H1 (cell line): Measurements from ENCODE around the gene DUSP9. TPM values are rescaled to one million over a fixed set of nuclear protein-coding genes. Genes with fewer than 3 reads are reported as not detected.

Experiments used
- CTCF ChIA-PET: fragments of 300-600 bp; sonication (Branson Sonifier 250); formaldehyde crosslinking; loops from one replicate; lab custom pipeline; 2021; ENCODE audit not compliant: partially characterized antibody; lab: Charles Lee
- POLR2A ChIA-PET: fragments of 300-600 bp; sonication (Branson Sonifier 250); formaldehyde crosslinking; loops from one replicate; lab custom pipeline; 2021; ENCODE audit warnings: inconsistent platforms; ENCODE audit not compliant: partially characterized antibody; lab: Charles Lee
- DNase-seq, 2 experiments: peaks; one replicate each; pipeline versions ENCODE4 v3.0.0 to v3.0.0-alpha.2; 2010 to 2022; ENCODE audit warnings: low spot score in 2 of 2, low read depth in 1 of 2, mixed read lengths in 1 of 2
- FAIRE-seq: peaks from 2 replicates; lab custom pipeline; 2011; peaks lifted over from hg19 to GRCh38; lab: Jason Lieb, UNC
- H2AFZ ChIP-seq: 2 replicates; pipeline ENCODE4 v1.8.1; 2012; ENCODE audit warnings: low read length, inconsistent platforms
- H2AK5ac ChIP-seq: 2 replicates; pipeline ENCODE4 v1.6.1; 2013; ENCODE audit warnings: low read depth, low read length
- H2BK120ac ChIP-seq: replicated peaks from 2 replicates; pipeline ENCODE3; 2013; ENCODE audit warnings: low read depth, low read length, inconsistent platforms
- H2BK12ac ChIP-seq: 2 replicates; pipeline ENCODE4 v1.6.1; 2013; ENCODE audit warnings: low read depth, low read length
- H2BK15ac ChIP-seq: 2 replicates; pipeline ENCODE4 v1.6.1; 2013; ENCODE audit warnings: low read length
- H2BK20ac ChIP-seq: 2 replicates; pipeline ENCODE4 v1.6.1; 2013; ENCODE audit warnings: low read length
- H2BK5ac ChIP-seq: 2 replicates; pipeline ENCODE4 v1.6.1; 2013; ENCODE audit warnings: low read depth, low read length
- H3K14ac ChIP-seq: 2 replicates; pipeline ENCODE4 v1.6.1; 2013; ENCODE audit warnings: inconsistent platforms; ENCODE audit not compliant: insufficient read length
- H3K18ac ChIP-seq: 2 replicates; pipeline ENCODE4 v1.6.1; 2013; ENCODE audit warnings: low read length; ENCODE audit errors: extremely low read depth
- H3K23ac ChIP-seq: 2 replicates; pipeline ENCODE4 v1.6.1; 2013; ENCODE audit warnings: inconsistent platforms; ENCODE audit not compliant: insufficient read length
- H3K23me2 ChIP-seq: 2 replicates; pipeline ENCODE4 v1.6.1; 2013; ENCODE audit warnings: low read depth, low read length
- H3K27ac ChIP-seq: 2 replicates; pipeline ENCODE4 v1.6.1; 2011; ENCODE audit warnings: low read depth, low read length, inconsistent platforms
- H3K27me3 ChIP-seq, 4 experiments: replicated peaks in 1 of 4; 1 replicate in 1 of 4; 2 replicates in 3 of 4; pipeline versions ENCODE4 v1.6.1 to v1.8.1; 2011 to 2013; ENCODE audit warnings: low read length in 3 of 4, mild to moderate bottlenecking in 3 of 4, inconsistent platforms in 2 of 4, mixed read lengths in 2 of 4, moderate library complexity in 1 of 4; ENCODE audit not compliant: control insufficient read depth in 3 of 4, insufficient read depth in 3 of 4; ENCODE audit errors: extremely low read depth in 1 of 4
- H3K36me3 ChIP-seq, 4 experiments: 2 replicates each; pipeline versions ENCODE4 v1.6.1 to v1.8.1; 2011 to 2013; ENCODE audit warnings: mild to moderate bottlenecking in 4 of 4, low read length in 3 of 4, moderate library complexity in 2 of 4, control low read depth in 1 of 4, inconsistent platforms in 1 of 4; ENCODE audit not compliant: insufficient read depth in 4 of 4, control insufficient read depth in 2 of 4
- H3K4ac ChIP-seq: replicated peaks from 2 replicates; pipeline ENCODE3; 2013; ENCODE audit warnings: low read length, low read depth, mixed read lengths, inconsistent platforms; ENCODE audit not compliant: insufficient read length
- H3K4me1 ChIP-seq, 4 experiments: replicated peaks in 1 of 4; 1 replicate in 1 of 4; 2 replicates in 3 of 4; pipeline versions ENCODE4 v1.6.1 to v1.8.1; 2011 to 2013; ENCODE audit warnings: low read length in 3 of 4, inconsistent platforms in 2 of 4, mixed read lengths in 1 of 4; ENCODE audit not compliant: insufficient read depth in 4 of 4, control insufficient read depth in 3 of 4
- H3K4me2 ChIP-seq, 2 experiments: 2 replicates each; pipeline versions ENCODE4 v1.6.1 to v1.8.1; 2011 to 2013; ENCODE audit warnings: low read depth in 2 of 2, low read length in 2 of 2, control low read depth in 1 of 2, inconsistent platforms in 1 of 2, mild to moderate bottlenecking in 1 of 2; ENCODE audit not compliant: insufficient read depth in 1 of 2
- H3K4me3 ChIP-seq, 4 experiments: fragments of 200-600, 300-600 bp in 1 of 4; sonication (generic), shearing (Covaris generic), sonication (Bioruptor Twin) in 1 of 4; 2 replicates each; pipeline versions ENCODE4 v1.5.1 to v1.8.1; 2011 to 2016; ENCODE audit warnings: low read length in 4 of 4, low read depth in 3 of 4, control low read depth in 2 of 4, inconsistent platforms in 2 of 4, mild to moderate bottlenecking in 2 of 4, mixed read lengths in 1 of 4, moderate library complexity in 1 of 4; ENCODE audit not compliant: insufficient read depth in 2 of 4; ENCODE audit errors: extremely low read depth in 1 of 4
- H3K56ac ChIP-seq: replicated peaks from 2 replicates; pipeline ENCODE3; 2013; ENCODE audit warnings: low read depth, mild to moderate bottlenecking, mixed read lengths, low read length, inconsistent platforms; ENCODE audit not compliant: insufficient read length
- H3K79me1 ChIP-seq: 2 replicates; pipeline ENCODE4 v1.6.1; 2013; ENCODE audit warnings: low read depth, low read length, control low read depth
- H3K79me2 ChIP-seq, 2 experiments: 2 replicates each; pipeline versions ENCODE4 v1.6.1 to v1.8.1; 2012 to 2013; ENCODE audit warnings: low read length in 2 of 2, mild to moderate bottlenecking in 2 of 2, inconsistent platforms in 1 of 2; ENCODE audit not compliant: insufficient read depth in 2 of 2, control insufficient read depth in 1 of 2
- H3K9ac ChIP-seq, 4 experiments: replicated peaks in 1 of 4; 1 replicate in 1 of 4; 2 replicates in 3 of 4; pipeline versions ENCODE4 v1.6.1 to v1.8.1; 2011 to 2013; ENCODE audit warnings: low read depth in 3 of 4, low read length in 3 of 4, control low read depth in 2 of 4, mild to moderate bottlenecking in 2 of 4, moderate library complexity in 2 of 4, inconsistent platforms in 1 of 4; ENCODE audit errors: extremely low read depth in 1 of 4
- H3K9me3 ChIP-seq, 2 experiments: 2 replicates each; pipeline versions ENCODE4 v1.6.1 to v1.8.1; 2012 to 2013; ENCODE audit warnings: mild to moderate bottlenecking in 2 of 2, moderate library complexity in 2 of 2, control low read depth in 1 of 2, inconsistent platforms in 1 of 2, low read depth in 1 of 2, low read length in 1 of 2, mixed read lengths in 1 of 2; ENCODE audit not compliant: insufficient read depth in 2 of 2
- H4K20me1 ChIP-seq, 2 experiments: replicated peaks in 1 of 2; 2 replicates each; pipeline versions ENCODE3 to v1.8.1; 2011 to 2013; ENCODE audit warnings: inconsistent platforms in 2 of 2, low read length in 2 of 2, mild to moderate bottlenecking in 1 of 2; ENCODE audit not compliant: insufficient read depth in 2 of 2, control insufficient read depth in 1 of 2
- H4K5ac ChIP-seq: 2 replicates; pipeline ENCODE4 v1.6.1; 2013; ENCODE audit warnings: low read length, low read depth, mixed read lengths, inconsistent platforms; ENCODE audit not compliant: insufficient read length
- H4K8ac ChIP-seq: 2 replicates; pipeline ENCODE4 v1.8.0; 2013; ENCODE audit warnings: mild to moderate bottlenecking, moderate library complexity, low read length, inconsistent platforms; ENCODE audit not compliant: insufficient read depth; ENCODE audit errors: extremely low read depth
- H4K91ac ChIP-seq: replicated peaks from 2 replicates; pipeline ENCODE3; 2013; ENCODE audit warnings: low read length, mixed read lengths, inconsistent platforms; ENCODE audit not compliant: insufficient read length
- FOSL1 ChIP-seq: IDR thresholded peaks from 2 replicates; pipeline ENCODE4 v1.6.1; 2011; ENCODE audit warnings: mild to moderate bottlenecking, low read depth, low read length, moderate library complexity; ENCODE audit not compliant: insufficient read depth
- TAF7 ChIP-seq: optimal IDR thresholded peaks from 2 replicates; pipeline ENCODE3; 2011; ENCODE audit warnings: low read depth, mild to moderate bottlenecking, inconsistent platforms, low read length, moderate library complexity, borderline replicate concordance
- WGBS, 2 experiments: shearing (Covaris generic) in 1 of 2; methylation state at CpG; one replicate each; pipeline versions ENCODE4 v1.1.6 to v1.1.7; 2013 to 2015; ENCODE audit warnings: low lambda C conversion rate in 2 of 2, mixed read lengths in 2 of 2, inconsistent platforms in 1 of 2, low coverage in 1 of 2, missing lambda C conversion rate in 1 of 2; ENCODE audit not compliant: insufficient replicate concordance in 2 of 2, insufficient coverage in 1 of 2, insufficient read length in 1 of 2; ENCODE audit errors: extremely low coverage in 1 of 2, missing lambda C conversion rate in 1 of 2; 5-methylcytosine and 5-hydroxymethylcytosine counted together
- polyA plus RNA-seq, 7 experiments: library from polyadenylated mRNA; depleted of rRNA in 3 of 7; stranded (reverse) in 5 of 7; unstranded in 2 of 7; fragments of >200 nt in 5 of 7; fragments of 200-250 nt in 2 of 7; gene quantifications; 1 replicate in 5 of 7; 2 replicates in 1 of 7; 4 replicates in 1 of 7; pipeline versions ENCODE4 v1.2.1 to v1.2.3, GENCODE V29; 2011 to 2013; ENCODE audit warnings: missing spikeins in 2 of 7, mixed read lengths in 2 of 7
- total RNA-seq: library from RNA; stranded (reverse); fragmentation: NEBNext Ultra II Directional; extraction: Animal tissue kit (Norgen Biotek cat#: 25700); gene quantifications from 2 replicates; pipeline ENCODE4 v1.2.1, GENCODE V29; 2021

The DUSP9 gene
- total and polyA plus RNA-seq, 2 of the 8 experiments (the other 6 are each of a cell fraction or from before 2014, with no cell fraction given): 0.80 to 1.1 TPM

GRCh38 chrX:153622661-153623309 lies 24.2 kb upstream of the DUSP9 start:
- Histone ChIP-seq H3K79me2 (no peaks in the 10 kb centered on the region), H3K56ac (no peak overlapping the region), H3K4me3 (no peak overlapping the region), H3K23ac (no peak overlapping the region), H3K23me2 (no peaks in the 10 kb centered on the region), H3K14ac (no peak overlapping the region), H3K36me3 (no peaks in the 10 kb centered on the region), H3K4me2 (no peak overlapping the region), H2BK5ac (no peak overlapping the region), H4K20me1 (no peaks in the 10 kb centered on the region), H3K27me3 (no peaks in the 10 kb centered on the region), H3K4ac (no peak overlapping the region), H2BK15ac (no peak overlapping the region), H2AFZ (no peak overlapping the region), H3K79me1 (no peaks in the 10 kb centered on the region), H3K9ac (no peak overlapping the region), H3K9me3 (no peaks in the 10 kb centered on the region), H4K8ac (no peak overlapping the region), H2BK12ac (no peak overlapping the region), H3K4me1 (peaks cover 0 to 3% (median 0%) of the 10 kb centered on the region in 4 experiments; a peak in 1 of 7 replicates), H4K5ac (no peak overlapping the region), H2AK5ac (no peak overlapping the region), H2BK20ac (no peak overlapping the region), H3K18ac (no peak overlapping the region), H2BK120ac (no peak overlapping the region), H4K91ac (no peak overlapping the region), H3K27ac (no peak overlapping the region)
- FAIRE-seq (no peak), DNase-seq (no peak)
- ChIA-PET POLR2A (interaction anchor here (1.0 kb wide), 1 partner anchor 27 kb away, joined by 3 read pairs; no protein-coding TSS in a partner anchor), CTCF (interaction anchor here (1.0 to 1.6 kb wide), 6 partner anchors 9 to 46 kb away, joined by 3 to 5 read pairs (median 3); no protein-coding TSS in a partner anchor)
- 80% methylated on average over 16 of the region's 17 CpGs; no CpG with 5 or more reads in 1 of the 2 experiments for WGBS, 2 experiments
- TF ChIP-seq TAF7 (no peak), FOSL1 (no peak)
